Mesothelial cell of epicardium (in vitro differentiated cells): ENCODE results near the gene MMD2. TPM values are rescaled to one million over a fixed set of nuclear protein-coding genes. Genes with fewer than 3 reads are reported as not detected.

Experiments used
- DNase-seq, 2 experiments: peaks; one replicate each; pipeline ENCODE4 v3.0.0; 2021; ENCODE audit warnings: low spot score in 2 of 2; ENCODE audit not compliant: unreplicated experiment in 2 of 2
- H3K27ac Mint-ChIP-seq: 2 replicates; pipeline ENCODE4 v1.8.0; 2021; ENCODE audit warnings: mixed read lengths
- H3K27me3 Mint-ChIP-seq: 2 replicates; pipeline ENCODE4 v1.8.0; 2021; ENCODE audit warnings: low read depth, mixed read lengths
- H3K36me3 Mint-ChIP-seq: 2 replicates; pipeline ENCODE4 v1.8.0; 2021; ENCODE audit warnings: mixed read lengths
- H3K4me1 Mint-ChIP-seq: 2 replicates; pipeline ENCODE4 v1.8.0; 2021; ENCODE audit warnings: mixed read lengths
- H3K4me3 Mint-ChIP-seq: 2 replicates; pipeline ENCODE4 v1.8.0; 2021; ENCODE audit warnings: mild to moderate bottlenecking, moderate library complexity, mixed read lengths
- H3K9me3 Mint-ChIP-seq: 2 replicates; pipeline ENCODE4 v1.8.0; 2021; ENCODE audit warnings: mixed read lengths
- total RNA-seq: library from RNA; stranded (reverse); gene quantifications from 3 replicates; pipeline ENCODE4 v1.2.1, GENCODE V29; 2021
- TF ChIP-seq, protein P1 (sequence below): fragments of 200-600 bp; sonication (generic); IDR thresholded peaks from one replicate; pipeline ENCODE4 v1.5.0; 2021; ENCODE audit warnings: antibody characterized with exemption; ENCODE audit not compliant: unreplicated experiment

MMD2 gene
- total RNA-seq, 1 donor from 2014 or later = not detected

DNA sequence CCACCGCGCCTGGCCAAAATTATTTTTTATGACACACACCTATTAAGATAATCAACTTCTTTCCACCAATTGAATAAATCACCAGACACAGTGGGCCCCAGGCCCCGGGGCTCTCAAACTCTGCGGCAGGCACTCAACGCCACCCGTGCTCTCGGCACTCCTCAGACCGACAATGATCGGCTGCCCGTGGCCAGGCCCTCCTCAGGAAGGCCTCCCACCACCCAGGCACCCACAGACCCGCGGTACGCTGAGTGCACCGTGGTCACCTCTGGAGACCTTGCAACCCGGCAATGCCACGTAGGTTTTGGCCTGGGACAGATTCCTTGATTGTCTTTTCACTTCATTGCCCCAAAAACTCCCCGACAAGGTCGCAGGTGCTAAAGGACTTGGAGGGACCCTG, 82.4 kb downstream of the MMD2 start:
- no peaks in the 10 kb centered on the region for H3K9me3 Mint-ChIP-seq
- DNase-seq = no peak
- TF ChIP-seq, protein P1, sequence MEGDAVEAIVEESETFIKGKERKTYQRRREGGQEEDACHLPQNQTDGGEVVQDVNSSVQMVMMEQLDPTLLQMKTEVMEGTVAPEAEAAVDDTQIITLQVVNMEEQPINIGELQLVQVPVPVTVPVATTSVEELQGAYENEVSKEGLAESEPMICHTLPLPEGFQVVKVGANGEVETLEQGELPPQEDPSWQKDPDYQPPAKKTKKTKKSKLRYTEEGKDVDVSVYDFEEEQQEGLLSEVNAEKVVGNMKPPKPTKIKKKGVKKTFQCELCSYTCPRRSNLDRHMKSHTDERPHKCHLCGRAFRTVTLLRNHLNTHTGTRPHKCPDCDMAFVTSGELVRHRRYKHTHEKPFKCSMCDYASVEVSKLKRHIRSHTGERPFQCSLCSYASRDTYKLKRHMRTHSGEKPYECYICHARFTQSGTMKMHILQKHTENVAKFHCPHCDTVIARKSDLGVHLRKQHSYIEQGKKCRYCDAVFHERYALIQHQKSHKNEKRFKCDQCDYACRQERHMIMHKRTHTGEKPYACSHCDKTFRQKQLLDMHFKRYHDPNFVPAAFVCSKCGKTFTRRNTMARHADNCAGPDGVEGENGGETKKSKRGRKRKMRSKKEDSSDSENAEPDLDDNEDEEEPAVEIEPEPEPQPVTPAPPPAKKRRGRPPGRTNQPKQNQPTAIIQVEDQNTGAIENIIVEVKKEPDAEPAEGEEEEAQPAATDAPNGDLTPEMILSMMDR = no peak
- H3K27ac Mint-ChIP-seq = no peak overlapping the region
- H3K27me3 Mint-ChIP-seq = peaks cover 4% of the 10 kb centered on the region
- H3K36me3 Mint-ChIP-seq = no peaks in the 10 kb centered on the region
- H3K4me3 Mint-ChIP-seq = no peak overlapping the region
- H3K4me1 Mint-ChIP-seq = peaks cover 19% of the 10 kb centered on the region

DNA sequence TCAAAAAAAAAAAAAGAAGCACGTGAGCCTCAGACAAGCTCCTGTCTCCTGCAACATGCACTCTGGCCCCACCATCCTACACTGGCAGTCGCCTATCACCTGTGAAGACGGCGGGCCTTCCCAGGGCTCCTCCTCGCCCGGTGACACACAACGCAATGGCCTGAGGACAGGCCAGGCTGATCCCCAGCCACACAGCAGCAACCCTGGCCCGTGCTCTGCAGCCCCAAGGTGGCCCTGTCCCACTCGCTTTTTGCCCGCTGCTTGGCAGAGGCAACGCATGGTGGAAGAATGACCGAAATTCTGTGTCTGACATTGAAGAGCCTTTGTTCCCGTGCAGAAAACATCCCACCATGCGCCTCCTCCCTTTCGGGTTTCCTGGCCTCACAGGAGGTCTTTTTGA, 83.6 kb downstream of the MMD2 start:
- no peaks in the 10 kb centered on the region for H3K9me3 Mint-ChIP-seq
- TF ChIP-seq, protein P1 = no peak

DNA sequence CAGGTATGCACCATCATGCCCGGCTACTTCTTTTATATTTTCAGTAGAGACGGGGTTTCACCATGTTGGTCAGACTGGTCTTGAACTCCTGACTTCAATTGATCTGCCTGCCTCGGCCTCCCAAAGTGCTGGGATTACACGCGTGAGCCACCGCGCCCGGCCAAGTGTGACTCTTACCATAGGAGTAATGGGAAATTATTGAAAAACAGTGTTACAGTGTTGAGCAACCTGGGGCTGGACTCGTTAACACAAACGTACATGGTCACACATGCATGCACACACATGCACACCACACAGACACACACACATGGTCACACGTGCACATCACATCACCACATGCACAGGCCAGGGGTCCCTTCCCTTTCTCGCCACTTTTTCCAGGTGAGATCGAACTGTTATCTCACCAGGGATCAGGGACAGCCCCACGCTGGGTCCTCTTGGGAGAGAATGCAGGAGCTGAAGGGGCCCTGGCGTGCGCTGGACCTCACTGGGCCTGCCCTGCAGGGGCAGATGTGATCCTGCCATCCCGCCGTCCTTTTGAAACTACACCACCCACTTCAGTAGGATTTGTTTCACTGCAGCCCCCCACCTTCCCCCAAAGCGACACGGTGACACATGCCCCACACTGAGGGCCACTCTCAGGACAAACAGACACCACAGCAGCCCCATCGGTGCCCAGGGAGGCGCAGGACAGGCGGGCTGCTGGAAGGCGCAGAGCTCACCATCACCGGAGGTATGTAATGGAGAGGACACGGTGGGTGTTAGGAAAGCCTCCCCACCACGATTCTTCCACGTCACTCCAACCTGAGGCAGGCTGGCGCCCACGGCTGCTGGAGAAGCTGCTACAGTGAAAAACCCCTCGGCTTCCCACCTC, 85.7 kb downstream of the MMD2 start:
- H3K4me3 Mint-ChIP-seq = no peak overlapping the region
- TF ChIP-seq, protein P1 = no peak
- peaks cover 26% of the 10 kb centered on the region for H3K4me1 Mint-ChIP-seq
- H3K36me3 Mint-ChIP-seq = no peaks in the 10 kb centered on the region
- peaks cover 3% of the 10 kb centered on the region for H3K9me3 Mint-ChIP-seq
- no peak for DNase-seq
- H3K27ac Mint-ChIP-seq = no peak overlapping the region
- no peaks in the 10 kb centered on the region for H3K27me3 Mint-ChIP-seq

More for the DNA sequence above, 83.6 kb downstream of the MMD2 start:
- Mint-ChIP-seq H3K4me3 (no peak overlapping the region), H3K4me1 (peaks cover 26% of the 10 kb centered on the region), H3K36me3 (no peaks in the 10 kb centered on the region), H3K27ac (no peak overlapping the region), H3K27me3 (peaks cover 1% of the 10 kb centered on the region)
- DNase-seq = no peak

DNA sequence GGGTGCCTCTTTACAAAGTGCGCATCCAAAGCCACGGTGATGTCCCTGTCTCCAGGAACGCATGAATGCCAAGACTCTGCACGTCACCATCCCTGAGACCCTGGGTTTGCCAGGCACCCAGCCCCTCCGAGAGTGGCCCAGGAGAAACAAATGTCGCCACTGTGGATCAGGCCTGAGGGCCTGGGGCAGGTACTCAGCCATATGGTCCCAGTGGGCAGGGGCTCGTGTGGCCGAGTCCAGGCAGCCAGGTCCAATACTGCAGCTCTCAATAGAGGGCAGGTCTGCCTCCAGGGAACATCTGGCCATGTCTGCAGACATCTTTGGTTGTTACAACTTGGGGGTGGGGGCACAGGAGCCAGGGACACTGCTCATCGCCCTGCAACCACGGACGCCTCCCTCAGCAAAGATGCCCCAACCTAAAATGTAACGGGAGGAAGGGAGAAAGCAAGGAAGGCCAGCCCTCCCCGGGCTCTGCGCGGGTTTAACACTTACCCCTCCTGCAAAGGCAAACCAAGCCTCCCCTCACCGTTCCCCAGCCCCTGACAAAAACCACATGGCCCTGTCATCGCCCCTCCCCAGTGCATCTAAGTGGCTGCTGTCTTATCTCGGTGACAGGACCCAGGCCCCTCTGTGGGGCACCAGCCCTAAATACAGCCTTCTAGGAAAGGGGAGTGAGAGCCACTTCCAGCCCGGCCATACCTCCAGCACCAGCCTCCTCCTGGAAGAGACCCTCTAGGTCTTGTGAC, 86.9 kb downstream of the MMD2 start:
- Mint-ChIP-seq H3K9me3 (peaks cover 4% of the 10 kb centered on the region), H3K4me3 (peak overlapping the region; percentile 35), H3K27me3 (no peaks in the 10 kb centered on the region), H3K27ac (peak overlapping the region; percentile 69), H3K4me1 (peaks cover 26% of the 10 kb centered on the region), H3K36me3 (no peaks in the 10 kb centered on the region)
- DNase-seq = peak in 1 of 2 experiments; percentile 61
- TF ChIP-seq, protein P1 = no peak

DNA sequence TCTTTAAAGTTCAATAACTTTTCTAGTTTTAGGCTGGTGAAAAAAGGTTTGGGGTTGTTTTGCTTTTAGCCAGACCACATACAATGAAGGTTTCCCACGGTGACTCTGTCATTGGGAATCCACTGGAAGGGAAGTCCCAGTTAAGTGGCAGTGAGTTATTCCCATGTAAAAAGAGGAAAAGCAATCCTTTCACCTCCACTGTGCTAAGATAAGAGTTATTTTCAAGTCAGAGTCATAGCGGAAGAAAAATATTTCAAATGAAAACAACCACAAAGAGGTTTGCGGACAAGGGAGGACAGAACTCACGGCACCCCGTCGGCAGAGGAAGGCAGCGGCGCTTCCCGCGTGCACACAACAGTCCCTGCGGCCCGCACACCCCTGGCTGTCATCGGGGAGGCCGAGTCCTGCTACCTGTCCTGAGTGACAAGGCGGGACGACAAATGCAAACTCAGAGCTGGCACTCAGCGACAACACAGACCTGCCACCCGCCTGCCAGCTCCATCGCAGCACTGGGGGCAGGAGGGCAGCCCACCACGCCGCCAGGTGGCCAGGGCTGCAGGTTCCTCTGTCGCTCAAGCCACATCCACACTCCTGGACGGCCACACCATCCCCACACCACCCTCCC, 87.8 kb downstream of the MMD2 start:
- H3K4me1 Mint-ChIP-seq = peaks cover 26% of the 10 kb centered on the region
- H3K9me3 Mint-ChIP-seq = peaks cover 4% of the 10 kb centered on the region
- TF ChIP-seq, protein P1 = no peak
- H3K27me3 Mint-ChIP-seq = no peaks in the 10 kb centered on the region
- DNase-seq = no peak
- H3K4me3 Mint-ChIP-seq = no peak overlapping the region
- no peaks in the 10 kb centered on the region for H3K36me3 Mint-ChIP-seq
- H3K27ac Mint-ChIP-seq = peak overlapping the region; percentile 41
